HG03025 (cell line): ENCODE results near the gene UGT1A6.

ENCODE experiments used
- ATAC-seq: cut with Tn5 transposase; IDR thresholded peaks from one replicate; pipeline ENCODE4 v1.9.1; 2021; ENCODE audit warnings: mild to moderate bottlenecking, moderate library complexity; ENCODE audit not compliant: unreplicated experiment, low FRiP score

UGT1A6 gene

DNA sequence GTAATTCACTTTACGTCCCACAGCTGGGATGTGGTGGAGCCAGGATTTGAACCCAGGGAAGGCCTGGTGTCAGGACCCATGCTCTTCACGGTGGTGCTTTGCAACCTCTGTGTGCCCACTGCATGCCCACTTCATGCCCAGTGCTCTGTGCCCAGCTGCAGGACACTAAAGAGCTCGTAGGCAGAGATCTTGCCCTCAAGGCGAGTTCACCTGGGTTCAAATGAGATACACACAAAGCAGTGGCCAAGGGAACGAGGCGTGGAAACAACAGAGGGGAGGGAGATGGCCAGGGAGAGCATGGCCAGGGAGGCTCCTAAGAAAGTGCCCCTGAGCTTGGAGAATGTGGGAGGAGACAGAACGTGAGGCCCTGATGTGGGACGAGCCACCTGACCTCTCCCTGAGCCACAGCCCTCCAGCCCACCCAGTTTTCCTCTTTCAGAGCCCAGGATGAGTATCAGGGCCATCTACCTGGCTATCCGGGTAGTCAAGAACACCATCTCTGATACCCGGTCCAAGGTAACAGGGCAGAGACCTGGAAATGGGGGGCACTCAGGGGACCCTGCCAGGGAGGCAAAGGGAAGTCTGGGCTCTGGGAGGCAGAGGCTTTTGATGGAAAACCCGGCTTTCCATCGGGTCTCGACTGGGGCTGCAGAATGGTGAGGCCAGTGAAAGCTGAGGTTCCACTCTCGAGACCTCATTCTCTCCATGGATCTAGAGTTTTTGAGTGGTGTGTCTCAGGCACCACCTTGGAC lies 105.8 kb downstream of the UGT1A6 start:
- no peak for ATAC-seq

DNA sequence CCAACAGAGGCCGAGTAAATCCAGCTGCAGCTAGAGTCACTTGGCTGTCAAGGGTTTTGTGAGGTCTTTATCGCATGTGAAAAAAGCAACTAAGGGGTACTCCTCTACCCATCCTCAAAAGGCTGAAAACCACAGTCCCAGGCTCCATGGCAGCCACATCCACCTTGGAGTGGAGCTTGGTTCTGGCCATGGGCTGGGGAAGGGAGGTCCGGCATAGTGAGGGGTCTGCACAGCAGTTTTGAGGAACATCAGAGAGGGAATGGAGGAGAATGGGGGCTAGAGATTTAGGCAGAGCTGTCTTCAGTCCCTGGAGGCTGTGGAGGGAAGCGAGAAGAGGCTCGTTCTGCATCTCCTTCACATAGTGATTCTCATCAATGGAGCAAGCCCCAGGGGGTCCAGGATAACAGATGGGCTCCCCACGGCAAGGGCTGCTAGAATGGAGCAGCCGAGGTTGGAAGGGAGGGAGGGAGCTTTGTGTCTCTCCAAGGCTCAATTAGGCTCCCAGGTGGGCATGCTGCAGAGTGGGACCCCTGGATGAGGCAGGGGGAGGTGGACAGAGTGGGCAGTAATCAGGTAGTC lies 106.5 kb downstream of the UGT1A6 start:
- ATAC-seq = no peak

DNA sequence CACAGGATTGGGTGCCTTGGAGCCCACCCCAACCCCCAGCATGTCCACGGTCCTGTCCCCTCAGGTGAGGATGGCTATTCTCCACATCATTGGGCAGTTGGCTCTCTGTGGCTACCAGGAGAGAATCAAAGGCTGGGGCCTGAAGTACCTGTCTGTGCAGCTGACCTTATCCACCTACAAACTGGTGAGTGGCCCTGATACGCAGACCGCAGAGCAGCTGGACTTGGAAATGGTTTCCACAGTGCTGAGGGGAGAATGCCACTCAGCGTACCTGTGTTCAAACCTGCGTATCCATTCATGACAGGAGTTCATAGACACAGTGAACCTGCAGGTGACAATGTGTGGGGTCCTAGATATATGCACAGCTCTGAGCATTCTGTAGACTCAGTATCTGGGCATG lies 107.0 kb downstream of the UGT1A6 start:
- ATAC-seq = no peak

DNA sequence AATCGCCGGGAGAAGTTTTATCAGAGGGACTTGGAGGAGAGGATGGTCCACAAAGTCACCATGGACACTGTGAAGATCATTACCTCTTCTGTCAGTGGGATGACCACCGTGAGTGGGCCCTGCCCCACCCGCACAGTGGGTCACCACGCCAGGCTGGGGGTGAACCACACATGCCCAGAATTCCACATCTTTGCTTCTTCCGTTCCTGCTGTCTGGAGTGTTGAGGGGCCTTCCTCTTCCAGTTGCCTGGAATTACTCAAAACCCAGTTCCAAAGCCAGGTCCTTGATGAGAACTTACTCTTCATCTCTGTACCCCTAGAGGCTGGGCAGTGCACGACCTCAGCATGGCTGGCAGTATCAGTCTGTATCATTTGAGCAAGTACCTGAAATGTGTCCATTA lies 107.5 kb downstream of the UGT1A6 start:
- ATAC-seq = no peak

DNA sequence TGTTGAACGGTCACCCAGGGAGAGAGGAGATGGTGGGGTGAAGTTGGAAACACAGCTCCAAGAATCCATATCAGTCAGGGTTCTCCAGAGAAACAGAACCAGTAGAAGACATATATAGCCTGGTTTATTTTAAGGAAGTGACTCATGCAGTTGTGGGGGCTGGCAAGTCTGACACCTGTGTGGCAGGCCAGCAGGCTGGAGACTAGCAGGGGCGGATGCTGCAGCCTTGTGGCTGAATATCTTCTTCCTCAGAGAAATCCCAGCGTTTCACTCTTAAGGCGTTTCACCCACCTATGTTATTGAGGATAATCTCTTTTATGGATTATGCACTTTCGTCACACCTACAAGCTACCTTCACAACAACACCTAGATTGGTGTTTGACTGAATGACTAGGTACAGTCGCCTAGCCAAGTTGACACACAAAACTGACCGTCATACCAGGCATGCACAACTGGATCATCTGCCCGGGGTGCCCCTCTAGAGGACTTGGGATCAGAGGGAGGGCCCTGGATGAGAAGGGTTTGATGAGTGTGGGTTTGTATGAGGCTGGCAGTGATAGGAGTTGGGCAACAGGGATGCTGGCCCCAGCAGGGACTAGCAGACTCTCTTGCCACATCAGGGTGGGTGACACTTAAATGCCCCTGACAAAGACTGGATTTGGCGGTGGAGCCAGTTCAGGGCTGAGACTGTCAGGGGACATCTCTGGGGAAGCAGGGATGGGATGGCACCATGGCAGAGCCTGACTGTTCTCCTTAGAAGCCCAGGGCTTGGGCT lies 108.9 kb downstream of the UGT1A6 start:
- ATAC-seq = no peak

DNA sequence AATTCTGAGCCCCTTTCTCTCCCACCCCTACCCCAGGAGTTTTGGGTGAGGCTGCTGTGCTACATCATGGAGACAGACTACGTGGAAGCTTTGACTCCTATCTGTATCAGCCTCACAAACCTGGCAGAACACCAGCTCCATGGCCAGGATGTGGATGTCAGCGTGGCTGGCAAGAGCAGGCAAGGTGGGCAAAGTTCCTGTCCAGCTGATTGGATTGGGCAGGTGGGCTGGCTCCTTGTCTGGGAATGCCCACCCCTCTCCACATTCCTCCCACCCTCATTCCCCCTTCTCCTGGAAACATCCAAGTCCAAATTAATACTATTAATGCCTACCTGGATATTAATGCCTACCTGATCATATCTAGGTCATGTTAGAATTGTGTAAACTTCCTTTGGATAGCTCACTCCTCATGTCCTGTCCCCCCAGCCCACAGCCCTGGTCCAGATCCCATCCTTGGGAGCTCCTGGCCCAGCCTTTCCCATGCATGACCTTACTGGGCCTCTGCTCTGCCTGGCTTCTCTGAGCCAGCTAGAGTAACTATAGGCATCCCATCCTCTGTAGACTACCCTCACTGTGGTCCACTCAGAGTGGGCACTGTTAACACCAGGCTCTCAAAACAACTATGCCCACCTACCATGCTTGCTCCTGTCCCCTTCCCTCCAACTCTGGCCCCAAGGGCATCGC lies 109.6 kb downstream of the UGT1A6 start:
- no peak for ATAC-seq

DNA sequence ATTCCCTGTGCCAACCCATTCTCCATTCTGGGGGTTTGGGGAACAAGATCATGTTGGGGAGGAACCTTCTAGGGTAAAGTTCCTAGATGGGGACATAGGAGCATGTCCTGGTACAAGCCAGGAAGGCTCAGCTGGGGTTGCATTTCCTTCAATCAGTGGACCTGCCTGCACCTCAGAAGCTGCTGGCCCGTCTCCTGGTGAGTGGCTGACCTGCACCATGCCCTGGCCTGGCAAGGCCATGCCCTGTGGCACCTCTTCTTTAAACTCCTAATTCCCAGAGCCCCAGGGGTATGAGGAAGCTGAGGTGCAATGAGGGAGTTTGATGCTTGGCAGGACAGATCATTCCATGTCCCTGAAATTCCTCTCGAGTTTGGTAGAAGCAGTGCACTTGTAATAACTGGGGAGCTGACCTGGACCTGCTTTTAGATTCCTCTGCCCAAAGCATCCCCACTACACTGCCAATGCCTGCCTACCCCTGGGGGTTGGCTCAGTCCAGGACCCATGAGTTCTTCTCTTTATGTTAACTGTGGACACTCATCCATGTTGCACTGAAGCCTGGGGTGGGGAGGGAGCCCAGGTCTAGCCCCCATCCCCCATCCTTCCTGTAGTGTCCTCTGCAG lies 110.7 kb downstream of the UGT1A6 start:
- ATAC-seq = no peak

DNA sequence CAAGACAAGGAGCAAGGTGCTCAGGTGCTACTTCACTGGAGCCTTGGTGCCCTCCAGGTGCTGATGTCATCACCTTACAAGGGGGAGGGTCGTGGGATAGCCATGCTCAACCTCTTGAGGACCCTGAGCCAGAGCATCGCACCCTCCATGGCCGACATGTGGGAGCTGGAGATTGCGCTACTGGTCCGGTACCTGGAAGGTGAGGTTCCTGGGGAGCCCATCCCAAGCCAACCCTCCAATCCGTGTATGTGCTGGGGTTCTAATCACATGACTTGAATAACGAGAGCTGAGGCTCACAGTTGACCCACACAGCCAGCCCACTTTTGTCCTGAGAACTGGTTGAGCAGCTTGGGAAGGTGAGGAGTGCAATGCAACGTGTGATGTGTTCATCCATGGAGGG lies 111.3 kb downstream of the UGT1A6 start:
- no peak for ATAC-seq

DNA sequence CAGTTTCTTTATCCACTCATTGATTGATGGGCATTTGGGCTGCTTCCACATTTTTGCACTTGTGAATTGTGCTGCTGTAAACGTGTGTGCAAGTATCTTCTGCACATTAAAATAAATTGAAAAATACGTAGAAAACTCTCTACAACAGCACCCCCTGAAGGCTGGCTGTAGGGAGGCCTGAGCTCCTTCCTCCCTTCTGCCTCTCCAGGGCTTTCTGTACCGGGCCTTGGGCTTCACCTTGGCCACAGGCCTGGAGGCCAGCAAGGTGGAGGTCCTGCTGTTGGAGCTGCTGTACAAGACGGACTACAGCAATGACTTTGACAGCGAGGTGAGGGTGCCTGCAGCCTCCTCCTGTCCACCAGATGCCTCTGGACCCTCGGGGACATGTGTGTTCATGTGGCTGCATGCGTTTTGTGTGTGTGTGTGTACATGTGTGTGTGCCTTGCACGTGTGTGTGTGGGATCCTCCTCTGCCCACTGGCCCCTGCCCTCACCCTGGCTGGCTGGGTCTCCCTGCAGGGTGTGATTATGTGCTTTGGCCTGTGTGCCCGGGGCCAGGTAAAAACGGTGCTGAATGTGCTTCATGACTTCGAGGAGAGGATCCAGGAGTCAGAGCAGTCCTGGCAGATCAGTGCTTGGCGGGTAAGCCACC lies 114.7 kb downstream of the UGT1A6 start:
- no peak for ATAC-seq

DNA sequence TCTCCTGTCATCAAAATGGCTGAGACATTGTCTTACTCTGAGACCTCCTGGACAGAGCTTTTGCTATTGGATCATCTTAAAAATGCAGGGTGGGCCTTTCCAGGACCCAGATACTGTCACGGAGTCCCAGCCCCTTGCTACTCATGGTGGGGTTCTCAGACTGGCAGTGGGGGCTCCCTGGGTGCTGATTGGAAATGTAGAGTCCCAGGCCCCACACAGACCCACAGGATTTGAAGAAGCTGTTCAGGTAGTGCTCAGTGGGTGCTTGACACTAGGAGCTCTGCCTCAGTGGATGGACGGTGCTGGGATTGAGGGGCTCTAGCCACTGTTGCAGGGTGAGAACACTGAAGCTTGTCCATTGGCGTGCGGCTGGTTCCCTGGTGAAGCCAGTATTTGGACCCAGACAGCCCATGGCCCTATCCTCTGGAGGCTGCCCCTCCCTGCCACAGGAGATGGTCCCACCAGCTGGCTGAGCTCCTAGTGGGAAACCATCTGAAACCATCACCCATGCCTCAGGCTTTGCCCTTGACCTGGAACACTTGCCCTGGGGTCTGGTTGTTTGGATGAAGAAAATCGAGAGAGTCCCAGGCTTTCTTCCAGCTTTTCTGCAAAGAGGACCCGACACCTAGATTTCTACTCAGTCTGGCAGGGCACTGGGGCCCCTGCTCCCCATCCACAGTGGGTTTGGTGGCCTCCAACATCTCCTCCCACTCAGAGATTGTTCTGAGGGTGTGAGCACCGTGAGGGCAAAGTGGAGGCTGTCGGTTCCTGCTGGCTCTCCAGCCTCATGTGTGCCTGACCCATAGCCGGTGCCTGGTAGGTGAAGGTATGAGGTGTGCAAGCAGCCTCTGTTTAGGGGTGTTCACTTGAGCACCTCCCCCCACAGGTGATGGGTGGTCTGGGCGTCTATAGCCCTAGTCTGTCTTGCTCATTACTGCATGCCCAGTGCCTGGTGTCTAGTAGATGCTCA lies 115.6 kb downstream of the UGT1A6 start:
- no peak for ATAC-seq

DNA sequence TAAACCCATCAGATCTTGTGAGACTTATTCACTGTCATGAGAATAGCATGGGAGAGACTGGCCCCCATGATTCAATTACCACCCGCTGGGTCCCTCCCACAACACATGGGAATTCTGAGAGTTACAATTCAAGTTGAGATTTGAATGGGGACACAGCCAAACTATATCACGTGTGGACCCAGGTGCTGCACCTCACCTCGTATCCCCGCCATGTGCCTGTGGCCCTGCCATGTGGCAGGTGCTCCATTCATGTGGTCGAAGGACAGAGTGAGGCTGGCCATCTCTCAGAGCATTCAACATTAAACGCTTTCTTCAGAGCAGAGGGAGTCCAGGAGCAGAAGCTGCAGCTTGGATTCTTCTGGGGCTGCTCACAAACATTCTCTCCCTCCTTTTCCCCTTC lies 117.7 kb downstream of the UGT1A6 start:
- no peak for ATAC-seq

DNA sequence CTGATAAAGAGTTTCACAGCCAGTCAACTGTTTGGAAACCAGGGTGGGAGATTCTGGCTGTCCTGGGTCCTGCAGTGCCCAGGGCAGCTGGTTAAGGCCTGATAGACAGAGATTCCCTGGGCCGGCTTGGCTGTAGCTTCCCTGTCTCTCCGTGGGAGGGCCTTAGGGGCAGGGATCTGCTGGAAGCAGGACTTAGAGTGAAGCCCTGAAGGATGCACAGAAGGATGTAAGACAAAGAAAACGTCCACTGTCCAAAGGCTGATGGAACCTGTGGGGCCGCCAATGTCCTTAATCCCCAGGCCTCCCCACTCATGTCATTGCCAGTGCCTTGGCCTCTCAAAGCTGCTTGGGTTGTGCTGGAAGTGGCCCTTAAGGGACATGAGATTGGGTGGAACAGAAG lies 118.4 kb downstream of the UGT1A6 start:
- ATAC-seq = no peak

DNA sequence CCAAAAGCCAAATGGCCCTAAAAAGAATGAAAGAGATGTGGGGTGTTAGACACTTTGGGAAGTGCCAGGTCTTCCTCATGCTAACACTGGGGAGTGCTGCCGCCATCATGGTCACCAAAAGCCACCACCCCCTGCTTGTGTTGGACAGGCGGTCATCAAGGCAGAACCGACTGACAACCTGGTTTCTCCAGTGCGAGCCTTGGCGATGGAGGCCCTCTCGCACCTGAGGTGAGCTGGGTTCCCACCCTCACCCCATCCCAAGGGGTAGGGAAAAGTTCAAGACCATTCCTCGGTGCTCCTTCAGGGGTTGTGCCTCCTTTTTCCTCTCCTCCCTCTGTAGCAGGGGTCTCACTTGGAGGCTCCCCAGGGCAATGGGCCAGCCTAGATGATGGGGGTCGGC lies 119.0 kb downstream of the UGT1A6 start:
- no peak for ATAC-seq

DNA sequence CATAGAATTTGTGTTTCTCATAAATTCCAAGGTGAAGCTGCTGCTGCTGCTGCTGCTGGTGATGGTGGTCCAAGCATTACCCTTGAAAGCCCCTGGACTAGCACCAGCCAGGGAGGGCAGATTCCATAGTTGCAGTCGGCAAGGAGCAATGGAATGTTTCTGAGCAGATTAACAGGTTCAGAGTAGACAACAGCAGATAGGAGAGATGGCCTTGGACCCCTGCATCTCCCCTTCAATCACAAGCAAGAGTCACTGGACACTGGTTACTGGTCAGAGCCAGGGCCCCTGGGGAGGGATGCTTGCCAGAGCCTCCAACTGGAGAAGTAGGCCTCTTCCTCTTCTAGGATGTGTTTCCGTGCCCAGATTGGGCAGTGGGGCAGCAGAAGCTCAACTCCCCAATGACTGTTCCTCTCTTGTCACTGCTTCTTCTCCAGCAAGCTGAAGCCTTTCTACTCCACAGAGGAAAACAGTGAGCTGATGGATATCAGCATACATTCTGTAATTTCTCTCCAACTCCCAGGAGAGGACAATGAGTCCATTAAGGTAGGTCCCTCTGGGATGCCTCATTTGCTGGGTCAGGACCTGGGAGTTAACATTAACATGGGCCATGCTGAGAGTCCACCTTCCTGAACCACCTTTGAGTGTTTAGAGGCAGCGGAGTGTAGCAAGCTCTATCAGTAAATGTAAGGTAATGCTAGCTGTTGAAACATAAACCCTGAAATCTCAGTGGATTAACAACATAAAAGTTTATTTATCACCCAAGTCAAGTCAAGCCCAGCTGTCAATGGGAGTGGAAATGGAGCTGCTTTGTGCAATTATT lies 120.8 kb downstream of the UGT1A6 start:
- no peak for ATAC-seq

DNA sequence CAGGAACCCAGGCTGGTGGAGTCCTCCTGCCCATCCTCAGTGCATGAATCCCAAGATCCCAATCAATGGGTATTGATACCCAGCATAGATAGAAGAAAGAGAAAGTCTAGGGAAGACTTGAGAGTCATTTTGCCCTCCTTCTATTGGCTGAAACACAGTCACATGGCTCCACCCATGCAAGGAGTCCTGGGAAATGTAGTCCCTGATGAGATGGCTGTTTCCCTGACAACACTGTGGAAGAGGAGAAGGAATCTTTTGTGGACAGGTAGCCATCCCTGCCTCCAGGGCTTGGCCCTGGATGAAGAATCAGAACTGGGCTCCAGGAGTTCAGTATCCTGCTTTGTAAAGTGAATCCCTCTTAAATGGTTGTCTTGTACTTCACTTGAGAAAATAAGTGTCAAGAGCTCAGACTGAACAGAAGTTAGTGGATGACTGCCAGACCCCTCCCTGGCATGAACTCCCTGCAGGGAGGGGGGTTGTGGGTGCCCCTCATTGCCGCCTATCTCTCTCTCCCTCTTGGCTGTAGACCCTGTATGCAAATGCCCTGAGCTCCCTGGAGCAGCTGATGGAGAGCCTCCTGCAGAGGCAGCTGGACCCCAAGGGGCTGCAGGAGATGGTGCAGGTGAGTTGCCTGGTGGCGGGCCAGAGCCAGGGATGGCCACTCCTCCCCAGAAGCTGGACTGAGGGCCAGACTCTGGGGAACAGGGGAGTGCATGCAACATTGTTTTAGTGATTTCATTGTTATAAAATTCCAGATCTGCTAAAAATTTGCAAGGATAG lies 121.6 kb downstream of the UGT1A6 start:
- no peak for ATAC-seq

DNA sequence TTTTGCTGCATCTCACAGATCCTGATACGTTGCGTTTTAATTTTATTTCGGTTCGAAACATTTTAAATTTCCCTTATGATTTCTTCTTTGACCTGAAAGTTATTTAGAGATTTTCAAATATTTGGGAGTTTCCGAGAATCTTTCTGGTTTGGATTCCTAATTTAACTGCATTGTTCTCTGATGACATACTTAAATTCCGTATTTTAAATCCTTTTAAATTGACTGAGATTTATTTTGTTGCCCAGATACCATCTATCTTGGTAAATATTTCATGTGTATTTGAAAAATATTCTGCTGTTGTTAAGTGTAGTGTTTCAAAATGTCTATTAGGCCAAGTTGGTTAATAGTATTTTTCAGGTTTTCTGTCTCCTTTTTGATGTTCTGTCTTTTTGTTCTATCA lies 123.2 kb downstream of the UGT1A6 start:
- no peak for ATAC-seq

DNA sequence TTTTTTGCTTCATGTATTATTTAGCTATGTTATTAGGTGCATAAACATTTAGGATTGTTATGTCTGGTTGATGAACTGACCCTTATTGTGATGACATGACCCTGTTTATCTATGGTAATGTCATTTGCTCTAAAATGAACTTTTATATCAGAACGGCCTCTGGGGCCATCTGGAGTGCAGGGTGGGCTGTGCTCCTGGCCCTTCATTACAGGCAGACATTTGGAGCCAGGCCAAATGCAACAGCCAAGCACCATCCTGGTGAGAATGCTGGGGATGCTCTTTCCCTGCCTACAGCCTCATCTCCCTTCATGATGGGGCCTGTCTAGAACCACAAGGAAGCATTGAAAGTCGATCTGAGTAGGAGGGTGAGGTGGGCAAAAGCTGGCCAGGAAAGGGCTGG lies 123.6 kb downstream of the UGT1A6 start:
- no peak for ATAC-seq

DNA sequence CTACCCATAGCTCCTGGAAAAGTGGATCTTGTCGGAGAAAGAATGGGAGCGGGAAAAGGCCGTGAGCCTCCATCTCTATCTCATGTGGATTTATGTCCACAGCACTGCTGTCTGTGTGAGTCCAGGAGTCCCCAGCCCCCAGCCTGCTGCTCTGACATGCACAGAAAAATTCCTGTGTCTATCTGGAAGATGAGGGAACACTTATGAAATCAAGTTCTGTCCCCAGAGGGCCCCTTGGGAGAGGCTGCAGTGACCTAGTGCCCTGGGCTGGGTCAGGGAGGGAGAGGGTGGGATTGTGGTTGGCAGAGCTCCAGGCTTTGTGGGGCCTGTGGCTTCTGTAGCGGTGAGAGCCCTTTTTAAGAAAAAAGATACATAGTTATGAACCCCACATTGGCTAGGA lies 124.1 kb downstream of the UGT1A6 start:
- no peak for ATAC-seq
